Mesenchymal stem cell (in vitro differentiated cells and primary cell): ENCODE results near the gene PLBD1.

Experiments used
- DNase-seq: peaks from one replicate; pipeline ENCODE4 v3.0.0-alpha.2; 2013
- H2AFZ ChIP-seq: one replicate; pipeline ENCODE4 v1.6.1; 2013; ENCODE audit warnings: low read depth, mild to moderate bottlenecking, control low read depth, inconsistent platforms, low read length, moderate library complexity
- H2AK5ac ChIP-seq: 2 replicates; pipeline ENCODE4 v1.6.1; 2013; ENCODE audit warnings: low read length, moderate library complexity, mild to moderate bottlenecking, inconsistent platforms; ENCODE audit not compliant: severe bottlenecking
- H2BK120ac ChIP-seq: one replicate; pipeline ENCODE4 v1.6.1; 2013; ENCODE audit warnings: low read depth, mild to moderate bottlenecking, inconsistent platforms, low read length, moderate library complexity
- H2BK12ac ChIP-seq, 2 experiments: one replicate each; pipeline ENCODE4 v1.6.1; 2013; ENCODE audit warnings: inconsistent platforms in 2 of 2, low read length in 2 of 2, mild to moderate bottlenecking in 2 of 2, moderate library complexity in 2 of 2, control low read depth in 1 of 2
- H2BK15ac ChIP-seq: one replicate; pipeline ENCODE4 v1.6.1; 2013; ENCODE audit warnings: mild to moderate bottlenecking, low read depth, inconsistent platforms; ENCODE audit not compliant: poor library complexity, severe bottlenecking
- H2BK5ac ChIP-seq: 2 replicates; pipeline ENCODE4 v1.6.1; 2013; ENCODE audit warnings: low read depth, mild to moderate bottlenecking, low read length, control low read depth, inconsistent platforms; ENCODE audit not compliant: poor library complexity, severe bottlenecking
- H3K14ac ChIP-seq, 2 experiments: one replicate each; pipeline ENCODE4 v1.6.1; 2013; ENCODE audit warnings: inconsistent platforms in 2 of 2, low read length in 2 of 2, control low read depth in 1 of 2, mild to moderate bottlenecking in 1 of 2, moderate library complexity in 1 of 2
- H3K18ac ChIP-seq, 2 experiments: one replicate each; pipeline ENCODE4 v1.6.1; 2013; ENCODE audit warnings: inconsistent platforms in 2 of 2, low read length in 2 of 2, control low read depth in 1 of 2, low read depth in 1 of 2, mild to moderate bottlenecking in 1 of 2
- H3K23ac ChIP-seq, 2 experiments: one replicate each; pipeline ENCODE4 v1.6.1; 2013; ENCODE audit warnings: inconsistent platforms in 2 of 2, low read length in 2 of 2, mild to moderate bottlenecking in 2 of 2, moderate library complexity in 2 of 2, control low read depth in 1 of 2
- H3K27ac ChIP-seq: 2 replicates; pipeline ENCODE4 v1.5.1; 2013; ENCODE audit warnings: mild to moderate bottlenecking, moderate library complexity, low read length, control low read depth, inconsistent platforms; ENCODE audit not compliant: poor library complexity, severe bottlenecking
- H3K27me3 ChIP-seq, 2 experiments: 2 replicates each; pipeline versions ENCODE4 v1.6.1 to v1.7.0; 2013; ENCODE audit warnings: low read length in 2 of 2, mild to moderate bottlenecking in 2 of 2, moderate library complexity in 2 of 2, control low read depth in 1 of 2, inconsistent platforms in 1 of 2; ENCODE audit not compliant: control insufficient read depth in 1 of 2, insufficient read depth in 1 of 2
- H3K36me3 ChIP-seq, 2 experiments: 2 replicates each; pipeline versions ENCODE4 v1.6.1 to v1.7.0; 2013; ENCODE audit warnings: low read length in 2 of 2, control low read depth in 1 of 2, inconsistent platforms in 1 of 2, low read depth in 1 of 2, mild to moderate bottlenecking in 1 of 2; ENCODE audit not compliant: insufficient read depth in 2 of 2, control insufficient read depth in 1 of 2
- H3K4ac ChIP-seq, 2 experiments: one replicate each; pipeline ENCODE4 v1.6.1; 2013; ENCODE audit warnings: inconsistent platforms in 2 of 2, low read length in 2 of 2, mild to moderate bottlenecking in 2 of 2, moderate library complexity in 2 of 2, control low read depth in 1 of 2, low read depth in 1 of 2
- H3K4me1 ChIP-seq: 2 replicates; pipeline ENCODE4 v1.6.1; 2013; ENCODE audit warnings: low read depth, low read length, control low read depth; ENCODE audit not compliant: control insufficient read depth, insufficient read depth
- H3K4me2 ChIP-seq: 2 replicates; pipeline ENCODE4 v1.6.1; 2013; ENCODE audit warnings: low read length, mild to moderate bottlenecking, inconsistent platforms; ENCODE audit not compliant: poor library complexity, severe bottlenecking
- H3K4me3 ChIP-seq, 2 experiments: 2 replicates each; pipeline versions ENCODE4 v1.5.1 to v1.7.0; 2013; ENCODE audit warnings: low read length in 2 of 2, mild to moderate bottlenecking in 2 of 2, control low read depth in 1 of 2, low read depth in 1 of 2; ENCODE audit not compliant: insufficient read depth in 1 of 2
- H3K79me1 ChIP-seq: replicated peaks from 2 replicates; pipeline ENCODE4 v1.6.1; 2013; ENCODE audit warnings: mild to moderate bottlenecking, control low read depth, low read length, inconsistent platforms; ENCODE audit not compliant: poor library complexity, severe bottlenecking
- H3K9ac ChIP-seq: 2 replicates; pipeline ENCODE4 v1.7.0; 2013; ENCODE audit warnings: mild to moderate bottlenecking, low read length, moderate library complexity
- H3K9me3 ChIP-seq: 2 replicates; pipeline ENCODE4 v1.7.0; 2013; ENCODE audit warnings: mild to moderate bottlenecking, low read length; ENCODE audit not compliant: control insufficient read depth
- H4K8ac ChIP-seq: one replicate; pipeline ENCODE4 v1.6.1; 2013; ENCODE audit warnings: inconsistent platforms, mild to moderate bottlenecking, low read length, moderate library complexity
- H4K91ac ChIP-seq: one replicate; pipeline ENCODE4 v1.6.1; 2013; ENCODE audit warnings: mild to moderate bottlenecking, low read length, inconsistent platforms
- WGBS: methylation state at CpG from one replicate; pipeline ENCODE4 v1.1.7; 2013; ENCODE audit warnings: mixed read lengths; 5-methylcytosine and 5-hydroxymethylcytosine counted together

Gene PLBD1

DNA sequence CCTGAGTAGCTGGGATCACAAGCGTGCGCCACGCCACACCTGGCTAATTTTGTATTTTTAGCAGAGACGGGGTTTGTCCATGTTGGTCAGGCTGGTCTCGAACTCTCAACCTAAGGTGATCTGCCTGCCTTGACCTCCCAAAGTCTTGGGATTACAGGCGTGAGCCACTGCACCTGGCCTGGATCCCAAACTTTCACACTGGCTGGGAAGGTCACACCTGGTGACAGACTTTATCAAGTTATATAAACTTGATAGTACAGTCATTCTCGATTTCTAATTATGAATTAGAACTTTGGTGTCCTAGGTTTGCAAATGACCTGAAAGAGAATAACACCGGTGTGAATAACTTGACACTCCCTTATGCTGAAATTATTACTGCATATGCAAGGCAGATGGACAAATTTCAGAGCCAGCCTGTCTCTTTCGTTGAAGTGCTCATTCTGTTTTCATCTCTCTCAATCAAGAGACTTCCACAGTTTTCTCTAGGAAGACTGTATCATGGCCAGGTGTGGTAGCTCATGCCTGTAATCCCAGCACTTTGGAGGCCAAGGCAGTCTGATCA lies 5.9 kb downstream of the PLBD1 start:
- H3K4me3 ChIP-seq, result no peak overlapping the region
- H3K4ac ChIP-seq, result no peak overlapping the region
- no peaks in the 10 kb centered on the region for H3K9me3 ChIP-seq
- no peaks in the 10 kb centered on the region for H3K4me1 ChIP-seq
- H3K9ac ChIP-seq, result no peak overlapping the region
- no peaks in the 10 kb centered on the region for H3K79me1 ChIP-seq
- H4K91ac ChIP-seq, result no peak overlapping the region
- DNase-seq, result no peak
- no peak overlapping the region for H3K14ac ChIP-seq
- H2BK5ac ChIP-seq, result no peak overlapping the region
- H2AK5ac ChIP-seq, result no peak overlapping the region
- H3K18ac ChIP-seq, result no peak overlapping the region
- H3K4me2 ChIP-seq, result no peak overlapping the region
- H2BK15ac ChIP-seq, result no peak overlapping the region
- no peak overlapping the region for H3K23ac ChIP-seq
- no peak overlapping the region for H2BK12ac ChIP-seq
- no peak overlapping the region for H4K8ac ChIP-seq
- no peaks in the 10 kb centered on the region for H3K36me3 ChIP-seq
- 98% methylated on average over 8 of the region's 9 CpGs for WGBS
- no peaks in the 10 kb centered on the region for H3K27me3 ChIP-seq
- H2AFZ ChIP-seq, result no peak overlapping the region
- no peak overlapping the region for H3K27ac ChIP-seq
- no peak overlapping the region for H2BK120ac ChIP-seq

DNA sequence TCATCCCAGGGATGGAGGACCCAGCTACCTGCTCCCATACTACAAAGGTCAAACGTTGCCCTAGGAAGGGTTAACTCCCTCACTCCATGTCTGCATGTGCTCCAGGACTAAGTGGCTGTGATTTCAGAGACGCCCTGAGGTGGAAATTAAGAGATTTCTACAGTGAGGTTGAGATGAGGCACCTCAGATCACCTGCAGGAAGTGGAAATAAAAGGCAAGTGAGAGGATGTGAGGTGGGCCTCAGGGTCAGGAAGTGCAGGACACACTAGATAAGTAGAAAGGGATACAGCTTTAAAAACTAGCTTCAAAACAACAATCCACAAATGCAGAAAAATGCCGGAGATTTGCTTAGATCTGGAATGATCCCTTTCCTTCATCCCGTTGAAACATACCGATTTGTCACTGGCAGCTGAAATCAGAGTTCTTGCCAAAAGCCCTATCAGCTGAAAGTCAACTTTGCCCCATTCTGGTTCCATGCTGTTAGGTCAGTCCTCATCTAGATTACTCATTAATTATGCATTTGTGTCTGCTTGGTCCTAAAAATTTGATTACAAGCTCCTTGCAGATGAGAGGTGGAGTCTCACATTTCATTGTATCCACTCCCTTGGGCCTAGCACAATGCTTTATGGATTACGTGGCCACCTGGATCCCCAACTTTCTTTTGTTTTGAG lies 6.6 kb downstream of the PLBD1 start:
- Histone ChIP-seq H2AFZ (no peak overlapping the region), H3K9me3 (no peaks in the 10 kb centered on the region), H3K4me1 (no peaks in the 10 kb centered on the region), H3K4me2 (no peak overlapping the region), H2BK120ac (no peak overlapping the region), H4K91ac (no peak overlapping the region), H3K4ac (no peak overlapping the region), H4K8ac (no peak overlapping the region), H3K18ac (no peak overlapping the region), H3K9ac (no peak overlapping the region), H2BK15ac (no peak overlapping the region), H2AK5ac (no peak overlapping the region), H3K79me1 (no peaks in the 10 kb centered on the region), H3K4me3 (no peak overlapping the region), H3K36me3 (no peaks in the 10 kb centered on the region), H3K23ac (no peak overlapping the region), H3K14ac (no peak overlapping the region), H2BK12ac (no peak overlapping the region), H3K27ac (no peak overlapping the region), H2BK5ac (no peak overlapping the region), H3K27me3 (no peaks in the 10 kb centered on the region)
- WGBS, result 91% methylated on average over 6 of the region's 6 CpGs
- DNase-seq, result no peak

DNA sequence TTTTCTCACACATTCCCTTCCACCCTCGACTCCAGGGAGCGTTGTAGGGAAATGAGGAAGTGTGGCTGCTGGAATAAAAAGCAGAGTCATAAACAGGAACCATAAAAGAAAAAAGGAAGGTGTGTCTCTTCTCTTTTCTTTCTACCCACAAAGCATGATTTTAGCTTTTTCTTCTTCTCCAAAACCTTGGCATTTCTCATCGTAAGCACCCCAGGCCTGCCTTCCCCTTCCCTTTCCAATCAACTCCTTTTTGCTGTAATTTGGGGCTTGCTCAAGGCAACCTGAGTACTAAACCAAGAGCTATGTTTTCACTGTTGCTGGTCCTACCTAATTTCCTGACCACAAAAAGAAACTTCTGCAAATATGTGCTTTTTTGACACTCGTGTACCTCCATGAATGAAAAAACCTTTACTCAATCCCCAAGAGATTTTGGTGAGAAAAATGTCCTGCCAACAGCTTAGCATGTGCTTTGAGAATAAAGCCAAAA lies 9.2 kb downstream of the PLBD1 start:
- no peak overlapping the region for H2BK120ac ChIP-seq
- WGBS, result 87% methylated on average over 2 of the region's 4 CpGs
- no peak for DNase-seq

DNA sequence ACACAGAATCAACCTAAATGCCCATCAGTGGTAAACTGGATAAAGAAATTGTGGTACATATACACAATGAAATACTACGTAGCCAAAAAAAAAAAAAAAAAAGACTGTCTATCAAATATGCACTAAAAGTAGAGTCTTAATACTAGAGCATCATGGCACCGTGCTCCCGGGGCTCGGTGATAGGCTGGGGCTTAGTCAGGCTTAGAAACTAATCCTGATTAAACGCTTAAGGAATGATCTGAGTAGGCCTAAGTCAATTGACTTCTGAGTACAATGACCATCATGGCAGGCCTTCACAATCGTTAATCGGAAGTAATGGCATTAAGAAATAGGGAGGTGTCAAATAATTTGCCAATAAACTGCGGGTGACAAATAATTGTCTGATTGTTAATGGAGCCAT lies 9.7 kb downstream of the PLBD1 start:
- H2AFZ ChIP-seq, result no peak overlapping the region
- no peak overlapping the region for H3K23ac ChIP-seq
- no peak overlapping the region for H4K91ac ChIP-seq
- no peak overlapping the region for H2BK15ac ChIP-seq
- no peak overlapping the region for H3K4ac ChIP-seq
- H3K9ac ChIP-seq, result no peak overlapping the region
- no peak overlapping the region for H3K14ac ChIP-seq
- H2BK12ac ChIP-seq, result no peak overlapping the region
- H3K18ac ChIP-seq, result no peak overlapping the region
- DNase-seq, result no peak
- H3K4me1 ChIP-seq, result peaks cover 2% of the 10 kb centered on the region
- no peak overlapping the region for H3K4me2 ChIP-seq
- no peaks in the 10 kb centered on the region for H3K27me3 ChIP-seq
- H3K79me1 ChIP-seq, result no peaks in the 10 kb centered on the region
- no peaks in the 10 kb centered on the region for H3K36me3 ChIP-seq
- no peak overlapping the region for H3K27ac ChIP-seq
- H4K8ac ChIP-seq, result no peak overlapping the region
- H2BK120ac ChIP-seq, result no peak overlapping the region
- H3K9me3 ChIP-seq, result no peaks in the 10 kb centered on the region
- no peak overlapping the region for H3K4me3 ChIP-seq
- H2BK5ac ChIP-seq, result no peak overlapping the region
- WGBS, result 95% methylated on average over 6 of the region's 8 CpGs
- no peak overlapping the region for H2AK5ac ChIP-seq

More for the DNA sequence above, 9.2 kb downstream of the PLBD1 start:
- H4K91ac ChIP-seq, result no peak overlapping the region
- H3K23ac ChIP-seq, result no peak overlapping the region
- no peak overlapping the region for H3K27ac ChIP-seq
- no peak overlapping the region for H2BK12ac ChIP-seq
- no peak overlapping the region for H3K14ac ChIP-seq
- H3K4me1 ChIP-seq, result peaks cover 2% of the 10 kb centered on the region
- H3K9ac ChIP-seq, result no peak overlapping the region
- H4K8ac ChIP-seq, result no peak overlapping the region
- H3K4me2 ChIP-seq, result no peak overlapping the region
- H3K9me3 ChIP-seq, result no peaks in the 10 kb centered on the region
- H3K27me3 ChIP-seq, result no peaks in the 10 kb centered on the region
- H3K36me3 ChIP-seq, result no peaks in the 10 kb centered on the region
- H3K4me3 ChIP-seq, result no peak overlapping the region
- no peak overlapping the region for H2AK5ac ChIP-seq
- H2BK15ac ChIP-seq, result no peak overlapping the region
- H3K79me1 ChIP-seq, result no peaks in the 10 kb centered on the region
- H3K4ac ChIP-seq, result no peak overlapping the region
- no peak overlapping the region for H2AFZ ChIP-seq
- no peak overlapping the region for H3K18ac ChIP-seq
- no peak overlapping the region for H2BK5ac ChIP-seq
